IPS-20b (cell line): Measurements from ENCODE around the gene GNB1L.
"Not testable (repeated sequence)": the region's sequence is repeated elsewhere in the genome, so short reads cannot be mapped to it uniquely, and the experiment has no call there.

Experiments used
- H3K27ac ChIP-seq: one replicate; pipeline ENCODE4 v1.5.1; 2013; ENCODE audit warnings: low read length
- H3K27me3 ChIP-seq: 2 replicates; pipeline ENCODE4 v1.6.1; 2013; ENCODE audit warnings: mild to moderate bottlenecking, low read length, inconsistent platforms; ENCODE audit not compliant: insufficient read depth
- H3K36me3 ChIP-seq: 2 replicates; pipeline ENCODE4 v1.6.1; 2013; ENCODE audit warnings: low read depth, mild to moderate bottlenecking, inconsistent platforms, low read length, moderate library complexity; ENCODE audit not compliant: insufficient read depth
- H3K4me1 ChIP-seq: 2 replicates; pipeline ENCODE4 v1.6.1; 2013; ENCODE audit warnings: mild to moderate bottlenecking, control low read depth, inconsistent platforms, low read length, moderate library complexity; ENCODE audit not compliant: insufficient read depth
- H3K4me3 ChIP-seq: 2 replicates; pipeline ENCODE4 v1.5.1; 2013; ENCODE audit warnings: mild to moderate bottlenecking, low read length, inconsistent platforms
- H3K9ac ChIP-seq: 2 replicates; pipeline ENCODE4 v1.6.1; 2013; ENCODE audit warnings: low read depth, mild to moderate bottlenecking, inconsistent platforms, low read length, moderate library complexity
- H3K9me3 ChIP-seq: 2 replicates; pipeline ENCODE4 v1.6.1; 2013; ENCODE audit warnings: mild to moderate bottlenecking, low read depth, low read length, inconsistent platforms; ENCODE audit not compliant: insufficient read depth

The GNB1L gene

DNA sequence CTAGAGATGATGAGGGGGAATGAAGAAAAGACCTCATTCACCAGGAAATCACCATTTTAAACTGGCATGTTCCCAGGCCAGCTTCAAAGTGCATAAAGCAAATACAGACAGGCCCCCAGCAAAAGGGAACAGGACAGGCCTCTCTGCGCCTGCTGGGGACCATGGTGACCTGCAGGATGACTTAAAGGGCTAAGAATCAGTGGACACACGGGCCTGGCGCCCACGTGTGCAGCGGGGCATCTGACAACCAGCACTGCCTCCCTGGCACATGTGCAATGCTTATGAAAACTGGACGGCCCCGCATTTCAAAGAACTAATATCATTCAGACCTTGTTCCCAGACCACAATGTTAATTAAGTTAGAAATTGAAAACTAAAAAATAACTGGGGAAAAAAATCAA lies 58.5 kb downstream of the GNB1L start:
- Histone ChIP-seq H3K27ac (no peak overlapping the region), H3K9me3 (no peaks in the 10 kb centered on the region), H3K9ac (no peak overlapping the region), H3K27me3 (no peaks in the 10 kb centered on the region), H3K4me1 (no peaks in the 10 kb centered on the region), H3K36me3 (no peaks in the 10 kb centered on the region), H3K4me3 (no peak overlapping the region)

DNA sequence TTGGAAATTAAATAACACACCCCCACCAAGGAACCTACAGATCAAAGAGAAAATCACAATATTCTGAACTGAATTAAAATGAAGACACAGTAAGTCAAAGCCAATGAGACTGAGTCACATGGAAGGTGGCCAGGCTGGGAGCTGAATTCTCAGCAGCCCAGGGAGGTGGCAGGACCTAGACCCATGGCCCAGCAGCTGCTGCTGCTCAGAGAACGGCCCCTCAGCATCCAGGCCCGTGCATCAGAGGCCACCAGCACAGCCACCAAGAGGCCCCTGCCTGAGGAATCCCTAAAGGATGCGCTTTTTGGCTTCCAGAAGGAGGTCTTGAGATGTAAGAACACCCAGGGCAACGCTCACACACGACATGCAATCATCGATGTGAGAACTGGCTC lies 59.1 kb downstream of the GNB1L start:
- Histone ChIP-seq H3K27ac (no peak overlapping the region), H3K9me3 (no peaks in the 10 kb centered on the region), H3K9ac (no peak overlapping the region), H3K4me3 (no peak overlapping the region), H3K27me3 (no peaks in the 10 kb centered on the region), H3K36me3 (no peaks in the 10 kb centered on the region), H3K4me1 (no peaks in the 10 kb centered on the region)

DNA sequence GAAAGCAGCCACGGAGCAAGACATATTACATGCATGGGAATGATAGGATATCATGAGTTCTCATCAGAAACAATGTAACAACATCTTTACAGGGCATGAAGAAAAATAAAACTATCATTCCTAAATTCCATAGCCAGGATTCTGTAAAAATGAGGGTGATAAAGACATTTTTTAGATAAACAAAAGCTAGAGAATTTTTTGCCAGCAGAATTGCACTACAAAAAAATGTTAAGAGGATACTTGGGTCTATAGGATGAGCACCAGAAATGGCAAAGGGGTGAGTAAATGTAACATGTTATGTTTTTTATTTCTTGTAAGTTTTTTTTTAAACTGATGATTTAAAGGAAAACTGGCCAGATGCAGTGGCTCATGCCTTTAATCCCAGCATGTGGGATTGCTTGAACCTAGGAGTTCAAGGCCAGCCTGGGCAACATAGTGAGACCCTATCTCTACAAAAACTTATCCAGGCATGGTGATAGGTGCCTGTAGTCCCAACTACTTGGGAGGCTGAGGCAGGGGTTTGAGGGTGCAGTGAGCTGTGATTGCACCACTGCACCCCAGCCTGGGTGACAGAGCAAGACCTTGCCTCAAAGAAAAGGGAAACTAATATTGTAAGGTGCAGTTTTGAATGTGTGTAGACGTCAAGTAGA lies 60.9 kb downstream of the GNB1L start:
- H3K4me3 ChIP-seq: no peak overlapping the region
- H3K27me3 ChIP-seq: no peaks in the 10 kb centered on the region
- no peaks in the 10 kb centered on the region for H3K4me1 ChIP-seq
- H3K9me3 ChIP-seq: no peaks in the 10 kb centered on the region
- H3K9ac ChIP-seq: no peak overlapping the region
- no peak overlapping the region for H3K27ac ChIP-seq
- H3K36me3 ChIP-seq: no peaks in the 10 kb centered on the region

DNA sequence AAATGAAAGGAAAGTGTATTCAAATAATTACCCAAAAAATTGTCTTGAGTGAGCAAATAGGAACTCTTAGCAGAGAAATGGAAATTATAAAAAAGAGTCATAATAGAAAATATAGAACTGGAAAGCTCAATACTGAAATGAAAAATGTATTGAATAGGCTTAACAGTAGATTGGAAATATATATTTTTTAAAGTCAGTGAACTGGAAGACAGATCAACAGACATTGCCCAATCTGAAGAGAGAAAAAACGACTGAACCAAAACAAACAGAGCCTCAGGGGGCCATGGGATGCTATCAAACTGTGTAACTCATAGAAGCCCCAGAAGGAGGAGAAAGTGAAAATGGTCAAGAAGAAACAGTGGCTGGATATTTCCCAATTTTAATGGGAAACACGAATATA lies 61.5 kb downstream of the GNB1L start:
- Histone ChIP-seq H3K9ac (no peak overlapping the region), H3K27me3 (no peaks in the 10 kb centered on the region), H3K4me3 (no peak overlapping the region), H3K27ac (no peak overlapping the region), H3K4me1 (no peaks in the 10 kb centered on the region), H3K36me3 (no peaks in the 10 kb centered on the region), H3K9me3 (no peaks in the 10 kb centered on the region)

DNA sequence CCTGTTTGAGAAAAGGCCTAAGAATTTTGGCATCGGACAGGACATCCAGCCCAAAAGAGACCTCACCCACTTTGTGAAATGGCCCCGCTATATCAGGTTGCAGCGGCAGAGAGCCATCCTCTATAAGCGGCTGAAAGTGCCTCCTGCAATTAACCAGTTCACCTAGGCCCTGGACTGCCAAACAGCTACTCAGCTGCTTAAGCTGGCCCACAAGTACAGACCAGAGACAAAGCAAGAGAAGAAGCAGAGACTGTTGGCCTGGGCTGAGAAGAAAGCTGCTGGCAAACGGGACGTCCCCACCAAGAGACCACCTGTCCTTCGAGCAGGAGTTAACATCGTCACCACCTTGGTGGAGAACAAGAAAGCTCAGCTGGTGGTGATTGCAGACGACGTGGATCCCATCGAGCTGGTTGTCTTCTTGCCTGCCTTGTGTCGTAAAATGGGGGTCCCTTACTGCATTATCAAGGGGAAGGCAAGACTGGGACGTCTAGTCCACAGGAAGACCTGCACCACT lies 62.2 kb downstream of the GNB1L start:
- not testable (repeated sequence) for H3K9me3 ChIP-seq, H3K27me3 ChIP-seq, H3K9ac ChIP-seq, H3K36me3 ChIP-seq, H3K4me1 ChIP-seq, H3K4me3 ChIP-seq, H3K27ac ChIP-seq

DNA sequence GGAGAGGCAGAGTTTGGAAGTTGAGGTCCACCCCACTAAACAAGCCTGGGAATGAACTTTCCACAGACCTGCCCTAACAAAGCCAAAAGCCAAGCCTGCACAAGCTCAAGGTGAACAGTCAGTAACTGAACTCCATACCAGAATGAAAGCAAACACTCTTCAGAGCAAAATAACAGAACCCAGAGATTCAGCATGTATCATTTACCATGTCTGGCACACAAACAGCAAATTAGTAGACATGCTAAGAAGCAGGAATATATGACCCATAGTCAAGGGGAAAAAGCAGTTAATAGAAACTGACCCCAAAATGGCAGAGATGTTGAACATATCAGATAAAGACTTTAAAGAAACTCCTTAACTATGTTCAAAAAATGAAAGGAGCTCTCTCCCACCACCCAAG lies 62.8 kb downstream of the GNB1L start:
- Histone ChIP-seq H3K9ac (no peak overlapping the region), H3K4me3 (no peak overlapping the region), H3K27ac (no peak overlapping the region), H3K27me3 (no peaks in the 10 kb centered on the region), H3K4me1 (no peaks in the 10 kb centered on the region), H3K36me3 (no peaks in the 10 kb centered on the region), H3K9me3 (no peaks in the 10 kb centered on the region)

DNA sequence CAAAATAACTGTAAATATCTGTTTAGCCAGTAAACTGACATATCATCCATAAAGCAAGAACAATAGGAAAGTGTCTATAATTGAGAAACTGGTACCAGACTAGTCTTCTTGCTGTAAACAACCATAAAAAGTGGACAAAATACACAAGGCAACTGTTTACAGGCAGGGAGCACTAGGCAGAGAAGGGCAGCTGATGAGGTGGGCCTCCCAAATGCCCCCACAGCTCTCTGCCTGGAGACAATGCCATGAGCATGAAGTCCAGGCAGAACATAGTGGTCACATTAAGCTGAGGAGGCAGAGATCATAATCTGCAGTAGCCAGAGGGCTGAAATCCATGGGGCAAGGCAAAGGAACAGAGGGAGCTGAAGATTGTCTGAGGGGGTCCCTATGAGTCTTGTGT lies 63.4 kb downstream of the GNB1L start:
- H3K4me3 ChIP-seq: no peak overlapping the region
- no peaks in the 10 kb centered on the region for H3K9me3 ChIP-seq
- no peaks in the 10 kb centered on the region for H3K4me1 ChIP-seq
- H3K36me3 ChIP-seq: no peaks in the 10 kb centered on the region
- no peak overlapping the region for H3K27ac ChIP-seq
- H3K9ac ChIP-seq: no peak overlapping the region
- no peaks in the 10 kb centered on the region for H3K27me3 ChIP-seq

DNA sequence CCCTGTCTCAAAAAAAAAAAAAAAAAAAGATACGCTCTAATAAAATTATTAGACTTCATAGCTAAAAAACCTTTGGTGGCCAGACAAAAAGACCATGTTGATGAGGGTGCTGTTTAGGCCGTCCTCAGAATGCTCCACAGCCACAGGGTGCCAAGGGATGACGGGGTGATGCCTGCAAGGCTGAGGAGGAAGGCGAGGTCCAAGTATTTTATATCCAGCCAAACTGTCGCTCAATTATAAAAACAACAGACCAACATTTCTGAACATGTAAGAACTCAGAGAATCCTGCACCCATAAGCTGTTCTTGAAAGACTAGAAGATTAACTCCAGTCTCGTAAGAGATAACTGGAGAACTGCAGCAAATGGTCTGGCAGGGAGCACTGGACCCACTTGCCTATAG lies 64.8 kb downstream of the GNB1L start:
- H3K27ac ChIP-seq: no peak overlapping the region
- no peak overlapping the region for H3K9ac ChIP-seq
- H3K36me3 ChIP-seq: no peaks in the 10 kb centered on the region
- no peak overlapping the region for H3K4me3 ChIP-seq
- H3K9me3 ChIP-seq: no peaks in the 10 kb centered on the region
- no peaks in the 10 kb centered on the region for H3K4me1 ChIP-seq
- H3K27me3 ChIP-seq: no peaks in the 10 kb centered on the region

DNA sequence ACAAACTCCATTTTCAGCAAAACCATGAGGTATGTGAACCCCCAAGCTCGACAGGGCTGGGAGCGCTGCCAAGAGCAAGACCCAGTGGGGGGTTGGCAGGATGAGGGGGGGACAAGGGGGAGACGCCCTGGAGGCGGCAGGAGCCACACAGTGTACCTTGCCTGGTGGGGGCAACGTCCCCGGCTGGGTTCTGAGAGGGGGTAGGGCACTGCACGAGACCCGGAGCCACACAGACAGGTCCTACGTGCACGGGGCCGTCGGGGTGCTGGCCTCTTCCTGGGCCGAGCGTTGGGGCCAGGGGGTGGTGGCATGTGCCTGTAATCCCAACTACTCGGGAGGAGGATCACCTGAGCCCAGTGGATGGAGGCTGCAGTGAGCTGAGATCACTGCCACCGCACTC lies 65.3 kb downstream of the GNB1L start:
- no peaks in the 10 kb centered on the region for H3K9me3 ChIP-seq
- no peaks in the 10 kb centered on the region for H3K36me3 ChIP-seq
- no peak overlapping the region for H3K9ac ChIP-seq
- no peaks in the 10 kb centered on the region for H3K27me3 ChIP-seq
- no peak overlapping the region for H3K4me3 ChIP-seq
- H3K27ac ChIP-seq: no peak overlapping the region
- no peaks in the 10 kb centered on the region for H3K4me1 ChIP-seq

DNA sequence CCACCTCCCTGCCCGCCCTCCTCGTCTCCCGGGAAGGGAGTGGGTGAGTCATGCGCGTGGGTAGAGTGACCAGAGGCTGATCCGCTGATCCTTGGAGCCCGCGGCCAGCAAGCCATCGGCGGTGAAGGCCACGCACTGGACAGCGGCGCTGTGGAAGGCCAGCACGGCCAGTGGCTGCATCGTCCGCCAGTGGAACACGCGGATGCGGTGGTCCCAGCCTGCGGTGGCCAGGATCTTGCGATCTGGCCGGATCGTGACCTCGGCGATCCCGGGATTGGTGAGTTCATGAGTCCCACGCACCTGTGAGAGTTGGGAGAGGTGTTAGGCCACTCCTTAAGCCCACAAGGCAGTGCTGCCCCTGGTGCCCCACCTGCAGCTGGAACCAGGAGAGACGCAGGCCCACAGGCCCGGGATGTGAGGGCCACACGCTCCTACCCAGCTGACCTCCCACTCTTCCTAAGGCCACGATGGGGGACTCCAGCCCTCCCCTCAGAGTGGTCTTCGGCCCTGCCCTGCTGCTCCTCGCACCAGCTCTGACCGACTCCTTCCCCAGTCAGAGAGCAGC lies 65.9 kb downstream of the GNB1L start:
- no peaks in the 10 kb centered on the region for H3K4me1 ChIP-seq
- H3K4me3 ChIP-seq: no peak overlapping the region
- H3K27ac ChIP-seq: no peak overlapping the region
- H3K27me3 ChIP-seq: no peaks in the 10 kb centered on the region
- H3K9ac ChIP-seq: no peak overlapping the region
- H3K36me3 ChIP-seq: no peaks in the 10 kb centered on the region
- H3K9me3 ChIP-seq: no peaks in the 10 kb centered on the region

DNA sequence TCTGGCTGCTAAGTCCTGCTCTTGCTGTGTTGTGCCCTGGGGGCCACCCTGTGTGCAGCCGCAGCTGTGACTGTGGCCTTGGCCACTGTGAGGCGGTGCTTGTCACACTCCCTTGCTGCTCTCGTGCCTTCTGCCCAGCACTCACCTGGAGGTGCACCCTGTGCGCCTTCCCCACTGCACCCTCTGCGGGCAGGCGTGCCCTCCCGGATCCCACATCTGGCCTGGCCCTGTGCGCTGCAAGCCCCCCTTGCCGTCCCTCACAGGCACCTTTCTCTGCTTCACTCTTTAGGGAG lies 66.9 kb downstream of the GNB1L start:
- Histone ChIP-seq H3K9me3 (no peaks in the 10 kb centered on the region), H3K9ac (no peak overlapping the region), H3K27ac (no peak overlapping the region), H3K36me3 (no peaks in the 10 kb centered on the region), H3K4me3 (no peak overlapping the region), H3K27me3 (peaks cover under 1% of the 10 kb centered on the region; the same call in 1 of the 2 replicates), H3K4me1 (no peaks in the 10 kb centered on the region)

DNA sequence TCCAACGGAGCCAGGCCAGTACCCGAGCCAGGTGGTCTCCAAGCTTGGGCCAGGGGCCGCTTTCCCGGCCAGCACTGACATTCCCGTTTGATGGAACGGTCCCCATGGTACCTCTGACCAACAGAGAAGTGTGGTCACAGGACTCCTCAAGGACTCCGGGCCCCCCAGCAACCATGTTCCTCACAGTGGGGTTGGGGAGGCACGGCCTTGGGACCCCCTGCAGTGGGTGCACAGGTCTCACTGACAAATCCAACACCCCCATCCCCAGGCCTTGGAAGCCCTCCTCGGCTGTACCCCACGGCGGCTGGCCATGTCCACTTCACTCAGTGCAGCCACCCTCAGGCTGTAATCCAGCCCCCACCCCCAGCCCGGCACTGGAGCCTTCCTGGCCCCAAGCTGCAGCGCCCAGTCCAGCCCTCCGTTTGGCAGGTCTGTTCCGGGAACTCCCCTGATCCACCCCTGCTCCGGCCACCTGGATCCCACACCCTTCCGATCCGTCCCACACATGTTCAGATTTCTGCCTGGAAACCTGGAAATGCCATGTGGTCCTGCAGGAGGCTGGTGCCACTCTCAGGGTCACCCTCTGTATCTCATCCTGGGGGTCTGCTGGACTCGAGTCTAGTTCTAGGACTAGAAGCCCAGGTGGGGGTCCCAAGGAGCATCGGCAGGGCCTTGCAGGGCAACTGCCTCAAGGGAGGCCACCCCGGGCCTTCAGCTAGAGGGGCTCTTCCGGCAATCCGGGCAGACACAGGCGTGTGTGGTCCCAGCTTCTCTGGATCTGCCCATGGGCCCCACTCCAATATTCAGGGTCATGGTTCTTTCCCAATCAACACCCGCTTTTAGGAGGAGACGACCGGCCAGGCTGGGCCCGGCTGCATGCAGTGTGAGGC lies 67.5 kb downstream of the GNB1L start:
- H3K27me3 ChIP-seq: peaks cover 6% of the 10 kb centered on the region; the same call in 1 of the 2 replicates
- H3K9ac ChIP-seq: no peak overlapping the region
- no peaks in the 10 kb centered on the region for H3K4me1 ChIP-seq
- no peak overlapping the region for H3K4me3 ChIP-seq
- H3K27ac ChIP-seq: no peak overlapping the region
- H3K36me3 ChIP-seq: no peaks in the 10 kb centered on the region
- no peaks in the 10 kb centered on the region for H3K9me3 ChIP-seq
